Transverse colon (tissue), 3 donors: ENCODE results near the gene TMEM132C.

Experiments used
- CTCF ChIP-seq, 5 experiments: fragments of 200-600 bp in 3 of 5; fragments of 450-650 bp in 2 of 5; sonication (generic) in 3 of 5; IDR thresholded peaks; 1 replicate in 2 of 5; 2 replicates in 3 of 5; pipeline ENCODE4 v1.5.1; 2016 to 2017; ENCODE audit warnings: antibody characterized with exemption in 5 of 5, inconsistent platforms in 3 of 5, mild to moderate bottlenecking in 2 of 5, moderate library complexity in 1 of 5
- POLR2A ChIP-seq: fragments of 450-650 bp; IDR thresholded peaks from one replicate; pipeline ENCODE4 v1.6.1; 2016; ENCODE audit warnings: antibody characterized with exemption, mild to moderate bottlenecking, moderate library complexity

GRCh38 chr12:128695697-128696096, 428.7 kb downstream of the TMEM132C start:
- TF ChIP-seq CTCF (IDR thresholded peaks at IDR 0.05) (no peak), POLR2A (no peak)
